IMR-90 (cell line): ENCODE measurements around the gene ETV3L. TPM values are rescaled to one million over a fixed set of nuclear protein-coding genes. Genes with fewer than 3 reads are reported as not detected.

ENCODE experiments used
- ATAC-seq: fragments of 200-7000 bp; cut with Tn5 transposase; 2 replicates; pipeline ENCODE4 v1.9.1; 2020; ENCODE audit warnings: low read depth, mild to moderate bottlenecking, moderate library complexity
- BruUV-seq: library from RNA; stranded (reverse); fragments of 400-500 nt; replicated peaks from 2 replicates; lab custom pipeline; 2021; lab: Mats Ljungman, UMichigan
- CTCF ChIA-PET: fragments of 300-600 bp; formaldehyde crosslinking; extraction: SDS; loops from one replicate; lab custom pipeline; 2021; ENCODE audit warnings: antibody characterized with exemption; lab: Yijun Ruan, JAX
- POLR2A ChIA-PET: fragments of 300-600 bp; sonication (Branson Sonifier 250); formaldehyde crosslinking; loops from one replicate; lab custom pipeline; 2022; ENCODE audit warnings: antibody characterized with exemption; ENCODE audit not compliant: unreplicated experiment; lab: Charles Lee
- DNase-seq: peaks from one replicate; pipeline ENCODE4 v3.0.0; 2013
- H2AFZ ChIP-seq: replicated peaks from 2 replicates; pipeline ENCODE3; 2013; ENCODE audit warnings: low read length, mild to moderate bottlenecking; ENCODE audit not compliant: poor library complexity
- H2AK5ac ChIP-seq: 2 replicates; pipeline ENCODE4 v1.6.1; 2013; ENCODE audit warnings: low read depth, low read length, inconsistent platforms
- H2AK9ac ChIP-seq: replicated peaks from 2 replicates; pipeline ENCODE3; 2013; ENCODE audit warnings: mild to moderate bottlenecking, low read depth, low read length, moderate library complexity; ENCODE audit not compliant: poor library complexity
- H2BK120ac ChIP-seq: 2 replicates; pipeline ENCODE4 v1.6.1; 2013; ENCODE audit warnings: low read depth, low read length, inconsistent platforms
- H2BK15ac ChIP-seq: 3 replicates; pipeline ENCODE4 v1.6.1; 2013; ENCODE audit warnings: low read depth, low read length, inconsistent platforms
- H2BK20ac ChIP-seq: 2 replicates; pipeline ENCODE4 v1.6.1; 2013; ENCODE audit warnings: low read depth, mild to moderate bottlenecking, inconsistent platforms, low read length, moderate library complexity
- H2BK5ac ChIP-seq: 2 replicates; pipeline ENCODE4 v1.6.1; 2013; ENCODE audit warnings: mild to moderate bottlenecking, low read depth, low read length, inconsistent platforms; ENCODE audit not compliant: poor library complexity, severe bottlenecking
- H3K14ac ChIP-seq: replicated peaks from 2 replicates; pipeline ENCODE4 v1.6.1; 2013; ENCODE audit warnings: low read depth, low read length, inconsistent platforms
- H3K18ac ChIP-seq: 2 replicates; pipeline ENCODE4 v1.6.1; 2013; ENCODE audit warnings: low read depth, low read length, control low read depth
- H3K23ac ChIP-seq: 2 replicates; pipeline ENCODE4 v1.6.1; 2013; ENCODE audit warnings: low read depth, low read length, inconsistent platforms
- H3K27ac ChIP-seq: 2 replicates; pipeline ENCODE4 v1.5.1; 2013; ENCODE audit warnings: mild to moderate bottlenecking, control low read depth, low read length; ENCODE audit not compliant: insufficient read depth
- H3K27me3 ChIP-seq: 2 replicates; pipeline ENCODE4 v1.6.1; 2013; ENCODE audit warnings: low read length; ENCODE audit not compliant: control insufficient read depth, insufficient read depth
- H3K36me3 ChIP-seq: 2 replicates; pipeline ENCODE4 v1.6.1; 2013; ENCODE audit warnings: low read length, mixed read lengths; ENCODE audit not compliant: control insufficient read depth, insufficient read depth
- H3K4ac ChIP-seq: 2 replicates; pipeline ENCODE4 v1.6.1; 2013; ENCODE audit warnings: low read depth, low read length, inconsistent platforms
- H3K4me1 ChIP-seq: 2 replicates; pipeline ENCODE4 v1.6.1; 2013; ENCODE audit warnings: low read length, mixed read lengths; ENCODE audit not compliant: control insufficient read depth, insufficient read depth
- H3K4me2 ChIP-seq: 2 replicates; pipeline ENCODE4 v1.6.1; 2013; ENCODE audit warnings: low read depth, mild to moderate bottlenecking, control low read depth, low read length, moderate library complexity
- H3K4me3 ChIP-seq: 2 replicates; pipeline ENCODE4 v1.5.1; 2013; ENCODE audit warnings: low read depth, mild to moderate bottlenecking, control low read depth, low read length, moderate library complexity; ENCODE audit not compliant: insufficient read depth
- H3K56ac ChIP-seq: 2 replicates; pipeline ENCODE4 v1.6.1; 2013; ENCODE audit warnings: low read length, inconsistent platforms; ENCODE audit not compliant: insufficient read depth; ENCODE audit errors: extremely low read depth
- H3K79me1 ChIP-seq, 2 experiments: 2 replicates each; pipeline ENCODE4 v1.6.1; 2013; ENCODE audit warnings: low read length in 2 of 2, inconsistent platforms in 1 of 2, low read depth in 1 of 2
- H3K9ac ChIP-seq: 2 replicates; pipeline ENCODE4 v1.6.1; 2013; ENCODE audit warnings: low read depth, low read length, control low read depth
- H3K9me1 ChIP-seq: 2 replicates; pipeline ENCODE4 v1.6.1; 2013; ENCODE audit warnings: low read length, inconsistent platforms; ENCODE audit not compliant: insufficient read depth
- H3K9me3 ChIP-seq: 2 replicates; pipeline ENCODE4 v1.6.1; 2013; ENCODE audit warnings: low read length; ENCODE audit not compliant: control insufficient read depth, insufficient read depth
- H4K20me1 ChIP-seq: 2 replicates; pipeline ENCODE4 v1.6.1; 2013; ENCODE audit warnings: low read length, inconsistent platforms; ENCODE audit not compliant: insufficient read depth
- H4K5ac ChIP-seq: 2 replicates; pipeline ENCODE4 v1.6.1; 2013; ENCODE audit warnings: mild to moderate bottlenecking, low read depth, low read length, control low read depth
- H4K8ac ChIP-seq, 2 experiments: 2 replicates each; pipeline ENCODE4 v1.6.1; 2013; ENCODE audit warnings: low read depth in 2 of 2, low read length in 2 of 2, control low read depth in 1 of 2, inconsistent platforms in 1 of 2
- H4K91ac ChIP-seq: 2 replicates; pipeline ENCODE4 v1.6.1; 2013; ENCODE audit warnings: low read depth, low read length, inconsistent platforms; ENCODE audit not compliant: insufficient read depth
- CEBPB ChIP-seq: IDR thresholded peaks from 2 replicates; pipeline ENCODE4 v1.6.1; 2012; ENCODE audit warnings: low read depth, low read length, improper control_type of control experiment
- CHD1 ChIP-seq: IDR thresholded peaks from 2 replicates; pipeline ENCODE4 v1.6.1; 2012; ENCODE audit warnings: low read depth, low read length, improper control_type of control experiment
- MAFK ChIP-seq: IDR thresholded peaks from 2 replicates; pipeline ENCODE4 v1.6.1; 2012; ENCODE audit warnings: low read depth, low read length, improper control_type of control experiment
- MXI1 ChIP-seq: IDR thresholded peaks from 2 replicates; pipeline ENCODE4 v1.6.1; 2012; ENCODE audit warnings: low read depth, mild to moderate bottlenecking, low read length, moderate library complexity, borderline replicate concordance
- NFE2L2 ChIP-seq: fragments of 150-350 bp; IDR thresholded peaks from 2 replicates; pipeline ENCODE4 v1.6.1; 2016; ENCODE audit warnings: low read depth, mild to moderate bottlenecking, low read length
- RAD21 ChIP-seq: IDR thresholded peaks from 2 replicates; pipeline ENCODE4 v1.6.1; 2012; ENCODE audit warnings: low read length, improper control_type of control experiment
- SMC3 ChIP-seq: fragments of 150-350 bp; IDR thresholded peaks from 2 replicates; pipeline ENCODE4 v1.6.1; 2016; ENCODE audit warnings: low read depth, mild to moderate bottlenecking, antibody characterized with exemption, low read length, moderate library complexity
- WGBS, 2 experiments: methylation state at CpG; one replicate each; pipeline versions ENCODE4 v1.1.5 to v1.1.7; 2013; ENCODE audit warnings: missing lambda C conversion rate in 2 of 2; ENCODE audit not compliant: insufficient read length in 1 of 2; ENCODE audit errors: extremely low coverage in 2 of 2; 5-methylcytosine and 5-hydroxymethylcytosine counted together
- dilution Hi-C: fragments of 300-500 bp; cut with HindIII; formaldehyde crosslinking; loops from one replicate; pipeline ENCODE4 v1.14.3; 2018; ENCODE audit warnings: low sequenced_read_pairs; ENCODE audit not compliant: unreplicated experiment
- in situ Hi-C: fragments of 300-500 bp; cut with MboI; formaldehyde crosslinking; loops from 3 replicates; pipeline ENCODE4 v1.14.3; 2019; ENCODE audit warnings: low sequenced_read_pairs, inconsistent platforms, mixed read lengths
- intact Hi-C: fragments of 100-400 bp; cut with micrococcal nuclease; formaldehyde crosslinking; loops from 2 replicates; pipeline ENCODE4 v1.10.0; 2022
- polyA plus RNA-seq, 3 experiments: library from polyadenylated mRNA; depleted of rRNA; stranded (reverse); fragments of >200 nt; gene quantifications; 2 replicates each; pipeline ENCODE4 v1.2.3, GENCODE V29; 2012; ENCODE audit warnings: low replicate concordance in 1 of 3
- total RNA-seq: library from RNA; depleted of rRNA; stranded (reverse); fragments of >200 nt; gene quantifications from 2 replicates; pipeline ENCODE4 v1.2.3, GENCODE V29; 2012

ETV3L gene
- total and polyA plus RNA-seq, 2 of the 4 experiments (the other 2 are of a cell fraction) = not detected

DNA sequence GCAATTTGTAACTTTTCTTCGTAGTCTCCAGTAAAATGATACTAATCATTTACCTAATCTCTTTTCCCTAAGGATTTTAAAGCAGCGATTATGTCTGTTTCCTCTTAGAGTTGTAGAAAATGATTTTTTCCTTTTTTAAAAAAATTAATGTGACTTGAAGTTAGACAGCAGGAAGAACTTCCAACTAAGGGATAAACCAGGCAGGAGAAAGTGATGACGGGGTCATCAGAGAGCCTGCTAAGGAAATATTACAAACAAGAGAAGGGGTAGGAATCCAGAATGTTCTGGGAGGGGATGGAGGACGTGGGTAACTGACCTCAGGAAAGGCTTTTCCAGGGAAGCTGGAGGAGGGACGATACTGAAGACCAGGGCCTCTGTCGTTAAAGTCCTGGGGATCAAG is 8.8 kb upstream of the ETV3L start:
- Histone ChIP-seq H3K4me2 (no peak overlapping the region), H4K8ac (no peak overlapping the region), H4K5ac (no peak overlapping the region), H3K23ac (no peak overlapping the region), H2BK20ac (no peak overlapping the region), H3K36me3 (no peaks in the 10 kb centered on the region), H2BK120ac (no peak overlapping the region), H2BK5ac (no peak overlapping the region), H2AK9ac (no peak overlapping the region), H4K91ac (no peak overlapping the region), H3K14ac (no peak overlapping the region), H3K9me1 (peaks cover 22% of the 10 kb centered on the region), H3K9me3 (no peaks in the 10 kb centered on the region), H3K4me1 (peaks cover 10% of the 10 kb centered on the region), H4K20me1 (no peaks in the 10 kb centered on the region), H3K27me3 (peaks cover 9% of the 10 kb centered on the region), H3K79me1 (no peaks in the 10 kb centered on the region), H2AFZ (no peak overlapping the region), H3K4me3 (no peak overlapping the region), H3K4ac (no peak overlapping the region), H3K9ac (no peak overlapping the region), H2BK15ac (no peak overlapping the region; the same call in 2 of the 3 replicates), H3K56ac (no peak overlapping the region), H3K27ac (no peak overlapping the region), H2AK5ac (no peak overlapping the region), H3K18ac (no peak overlapping the region)
- intact Hi-C loops = no loop called here
- 60% methylated on average over 1 of the region's 6 CpGs; no CpG with 5 or more reads in 1 of the 2 experiments for WGBS, 2 experiments
- in situ Hi-C loops = no loop called here
- dilution Hi-C loops = no loop called here
- ChIA-PET CTCF (no interaction called here), POLR2A (no interaction called here)
- DNase-seq = no peak
- no TSS peak for BruUV-seq
- TF ChIP-seq MXI1 = no peak
- no peak for TF ChIP-seq NFE2L2
- TF ChIP-seq SMC3 = no peak
- no peak for TF ChIP-seq CEBPB
- no peak for TF ChIP-seq CHD1
- TF ChIP-seq RAD21 = no peak
- no peak for TF ChIP-seq MAFK
- ATAC-seq = no peak
